RWPE1 (cell line): ENCODE data around the gene C1QTNF12.

Experiments used
- CTCF ChIA-PET: fragments of 350-600 bp; sonication (Branson Sonifier 250); formaldehyde crosslinking; extraction: SDS; loops from one replicate; lab custom pipeline; 2021; lab: Yijun Ruan, JAX
- POLR2A ChIA-PET: fragments of 400-600 bp; formaldehyde crosslinking; extraction: SDS; loops from one replicate; lab custom pipeline; 2020; ENCODE audit warnings: antibody characterized with exemption; ENCODE audit not compliant: low non-redundant PET; lab: Yijun Ruan, JAX
- DNase-seq: peaks from one replicate; pipeline ENCODE4 v3.0.0; 2012; ENCODE audit warnings: low spot score
- H3K27ac ChIP-seq: fragments of 450-650 bp; 2 replicates; pipeline ENCODE4 v1.5.1; 2017
- CTCF ChIP-seq: fragments of 450-650 bp; conservative IDR thresholded peaks from 2 replicates; pipeline ENCODE4 v1.5.1; 2017; ENCODE audit warnings: low read depth, mild to moderate bottlenecking

The C1QTNF12 gene

GRCh38 chr1:1194723-1195122, 51.8 kb downstream of the C1QTNF12 start:
- no peak overlapping the region for H3K27ac ChIP-seq
- no peak for TF ChIP-seq CTCF
- POLR2A ChIA-PET, result no interaction called here
- CTCF ChIA-PET, result no interaction called here
- DNase-seq, result no peak
